Vagina (tissue), 2 donors: Measurements from ENCODE around the gene CAV1. TPM values are rescaled to one million over a fixed set of nuclear protein-coding genes. Genes with fewer than 3 reads are reported as not detected.

Source experiments
- DNase-seq, 2 donors: peaks; one replicate each; pipeline ENCODE4 v3.0.0-alpha.2; 2017; ENCODE audit errors: extremely low spot score in 2 of 2
- H3K27ac ChIP-seq: fragments of 200-600 bp; sonication (generic); one replicate; pipeline ENCODE4 v1.5.1; 2019
- H3K27me3 ChIP-seq: fragments of 200-600 bp; sonication (generic); one replicate; pipeline ENCODE4 v1.5.1; 2019
- H3K36me3 ChIP-seq, 2 donors: fragments of 200-600 bp; sonication (generic); one replicate each; pipeline ENCODE4 v1.5.1; 2017 to 2019
- H3K4me1 ChIP-seq: fragments of 200-600 bp; sonication (generic); one replicate; pipeline ENCODE4 v1.5.1; 2019
- H3K4me3 ChIP-seq, 2 donors: fragments of 200-600 bp; sonication (generic); 1 replicate in 1 of 2; 2 replicates in 1 of 2; pipeline ENCODE4 v1.5.1; 2016 to 2019
- H3K9me3 ChIP-seq: fragments of 200-600 bp; sonication (generic); one replicate; pipeline ENCODE4 v1.5.1; 2019
- POLR2A ChIP-seq, 2 donors: fragments of 450-650 bp; IDR thresholded peaks; one replicate each; pipeline ENCODE4 v1.6.1; 2017; ENCODE audit warnings: antibody characterized with exemption in 2 of 2, mild to moderate bottlenecking in 2 of 2, moderate library complexity in 2 of 2
- POLR2AphosphoS5 ChIP-seq, 2 donors: sonication (generic); formaldehyde crosslinking; IDR thresholded peaks; one replicate each; pipeline ENCODE4 v1.9.0; 2017; ENCODE audit warnings: antibody characterized with exemption in 2 of 2, mild to moderate bottlenecking in 2 of 2, low read depth in 1 of 2; ENCODE audit not compliant: insufficient read depth in 1 of 2
- intact Hi-C: fragments of 100-400 bp; cut with DNase I; formaldehyde crosslinking; loops from one replicate; pipeline ENCODE4 v1.15.1; 2023
- total RNA-seq: library from RNA; depleted of rRNA; stranded (reverse); fragments of >200 nt; gene quantifications from one replicate; pipeline ENCODE4 v1.2.3, GENCODE V29; 2016
- TF ChIP-seq, protein P1 (sequence below), 3 experiments: fragments of 450-650 bp in 2 of 3; fragments of 200-600 bp in 1 of 3; sonication (generic) in 1 of 3; IDR thresholded peaks; one replicate each; pipeline ENCODE4 v1.5.1; 2017 to 2019; ENCODE audit warnings: antibody characterized with exemption in 3 of 3, mild to moderate bottlenecking in 2 of 3, moderate library complexity in 2 of 3

Gene CAV1
- total RNA-seq, 1 donor from 2014 or later = 162 TPM

DNA sequence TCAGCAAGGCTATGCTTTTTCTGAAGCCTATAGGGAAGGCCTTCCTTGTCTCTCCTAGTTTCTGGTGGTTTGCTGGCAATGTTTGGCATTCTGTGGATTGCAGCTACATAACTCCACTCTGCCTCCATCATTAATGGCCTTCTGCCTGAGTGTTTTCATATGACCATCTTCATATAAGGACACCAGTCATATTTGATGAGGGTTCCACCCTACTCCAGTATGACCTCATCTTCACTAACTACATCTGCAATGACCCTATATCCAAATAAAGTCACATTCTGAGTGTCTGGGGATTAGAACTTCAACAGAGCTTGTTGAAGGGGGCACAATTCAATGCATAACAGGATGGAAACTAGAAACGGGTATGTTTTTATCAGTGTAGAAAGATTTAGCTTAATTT is 22.1 kb downstream of the CAV1 start:
- Histone ChIP-seq H3K27ac (peak overlapping the region; percentile 9), H3K4me1 (peaks cover 76% of the 10 kb centered on the region)
- intact Hi-C loops = no loop called here

DNA sequence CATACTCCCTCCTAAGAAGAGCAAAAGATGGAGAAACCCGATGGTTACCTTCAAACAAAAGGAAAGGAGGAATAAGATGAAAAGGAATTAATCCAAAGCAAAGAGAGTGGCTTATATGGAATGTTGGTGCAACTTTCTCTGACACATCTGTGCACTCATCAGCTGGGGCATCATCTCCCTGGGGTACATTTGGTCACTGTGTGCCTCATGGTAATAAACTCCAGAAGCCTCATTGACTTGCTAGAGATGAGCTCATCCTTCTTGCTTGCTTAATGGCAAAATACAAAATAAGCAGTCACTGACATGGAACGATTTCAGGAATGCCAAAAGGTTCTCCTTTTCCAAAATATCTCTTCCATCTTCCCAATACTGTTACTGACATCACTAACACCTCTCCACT is 22.5 kb downstream of the CAV1 start:
- Histone ChIP-seq H3K36me3 (peaks cover 0 to 12% of the 10 kb centered on the region in 2 donors), H3K4me3 (no peak overlapping the region), H3K27me3 (no peaks in the 10 kb centered on the region), H3K9me3 (no peaks in the 10 kb centered on the region), H3K4me1 (peaks cover 76% of the 10 kb centered on the region), H3K27ac (peak overlapping the region; percentile 49)
- TF ChIP-seq, protein P1, sequence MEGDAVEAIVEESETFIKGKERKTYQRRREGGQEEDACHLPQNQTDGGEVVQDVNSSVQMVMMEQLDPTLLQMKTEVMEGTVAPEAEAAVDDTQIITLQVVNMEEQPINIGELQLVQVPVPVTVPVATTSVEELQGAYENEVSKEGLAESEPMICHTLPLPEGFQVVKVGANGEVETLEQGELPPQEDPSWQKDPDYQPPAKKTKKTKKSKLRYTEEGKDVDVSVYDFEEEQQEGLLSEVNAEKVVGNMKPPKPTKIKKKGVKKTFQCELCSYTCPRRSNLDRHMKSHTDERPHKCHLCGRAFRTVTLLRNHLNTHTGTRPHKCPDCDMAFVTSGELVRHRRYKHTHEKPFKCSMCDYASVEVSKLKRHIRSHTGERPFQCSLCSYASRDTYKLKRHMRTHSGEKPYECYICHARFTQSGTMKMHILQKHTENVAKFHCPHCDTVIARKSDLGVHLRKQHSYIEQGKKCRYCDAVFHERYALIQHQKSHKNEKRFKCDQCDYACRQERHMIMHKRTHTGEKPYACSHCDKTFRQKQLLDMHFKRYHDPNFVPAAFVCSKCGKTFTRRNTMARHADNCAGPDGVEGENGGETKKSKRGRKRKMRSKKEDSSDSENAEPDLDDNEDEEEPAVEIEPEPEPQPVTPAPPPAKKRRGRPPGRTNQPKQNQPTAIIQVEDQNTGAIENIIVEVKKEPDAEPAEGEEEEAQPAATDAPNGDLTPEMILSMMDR (IDR thresholded peaks at IDR 0.05) = no peak
- TF ChIP-seq POLR2AphosphoS5 (IDR thresholded peaks at IDR 0.05; ENCODE audit: insufficient read depth in 1 of 2, low read depth in 1 of 2) = no peak
- TF ChIP-seq POLR2A (IDR thresholded peaks at IDR 0.05) = no peak
- no peak for DNase-seq
- intact Hi-C loops = no loop called here

More for the DNA sequence above, 22.1 kb downstream of the CAV1 start:
- Histone ChIP-seq H3K36me3 (peaks cover 0 to 10% of the 10 kb centered on the region in 2 donors), H3K9me3 (no peaks in the 10 kb centered on the region), H3K27me3 (no peaks in the 10 kb centered on the region), H3K4me3 (no peak overlapping the region)
- no peak for DNase-seq
- no peak for TF ChIP-seq POLR2A (IDR thresholded peaks at IDR 0.05)

- no peaks in the 10 kb centered on the region for H3K9me3 ChIP-seq
- H3K27ac ChIP-seq = peak overlapping the region; percentile 49
- H3K27me3 ChIP-seq = no peaks in the 10 kb centered on the region
- intact Hi-C loops = no loop called here
- H3K36me3 ChIP-seq = peaks cover 0 to 17% of the 10 kb centered on the region in 2 donors
- DNase-seq = no peak
- no peak for TF ChIP-seq POLR2A (IDR thresholded peaks at IDR 0.05)
- TF ChIP-seq POLR2AphosphoS5 (IDR thresholded peaks at IDR 0.05; ENCODE audit: insufficient read depth in 1 of 2, low read depth in 1 of 2) = no peak
- TF ChIP-seq, protein P1 (IDR thresholded peaks at IDR 0.05) = no peak
- H3K4me1 ChIP-seq = peaks cover 76% of the 10 kb centered on the region
- no peak overlapping the region for H3K4me3 ChIP-seq
These were observed 23.7 kb downstream of the CAV1 start for GRCh38 chr7:116548506-116548905.

GRCh38 chr7:116549370-116549769 is 24.5 kb downstream of the CAV1 start:
- no peak overlapping the region for H3K27ac ChIP-seq
- DNase-seq = no peak
- TF ChIP-seq, protein P1 (IDR thresholded peaks at IDR 0.05) = no peak
- TF ChIP-seq POLR2A (IDR thresholded peaks at IDR 0.05) (no peak), POLR2AphosphoS5 (IDR thresholded peaks at IDR 0.05; ENCODE audit: insufficient read depth in 1 of 2, low read depth in 1 of 2) (no peak)
- peaks cover 0 to 19% of the 10 kb centered on the region in 2 donors for H3K36me3 ChIP-seq
- H3K9me3 ChIP-seq = no peaks in the 10 kb centered on the region
- no peaks in the 10 kb centered on the region for H3K27me3 ChIP-seq
- intact Hi-C loops = no loop called here
- no peak overlapping the region for H3K4me3 ChIP-seq
- H3K4me1 ChIP-seq = peaks cover 79% of the 10 kb centered on the region

DNA sequence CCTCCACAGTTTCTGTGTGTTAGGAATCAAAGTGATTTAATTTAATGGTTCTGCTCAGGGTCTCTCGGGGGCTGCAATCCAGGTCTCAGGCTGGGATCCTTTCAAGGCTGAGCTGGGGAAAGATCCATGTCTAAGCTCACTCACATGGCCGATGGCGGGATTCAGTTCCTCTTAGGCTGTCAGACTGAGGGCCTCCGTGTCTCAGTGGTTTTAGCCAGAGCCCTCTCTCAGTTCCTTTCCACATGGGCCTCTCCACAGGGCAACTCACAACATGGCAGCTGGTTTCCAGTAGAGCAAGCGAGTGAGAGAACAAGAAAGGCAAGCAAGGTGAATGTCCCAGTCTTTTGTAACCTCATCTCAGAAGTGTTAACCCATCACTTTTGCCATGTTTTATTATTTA is 26.9 kb downstream of the CAV1 start:
- intact Hi-C loops = no loop called here
- H3K4me1 ChIP-seq = peaks cover 78% of the 10 kb centered on the region
- H3K27ac ChIP-seq = no peak overlapping the region
- no peak overlapping the region for H3K4me3 ChIP-seq
- TF ChIP-seq POLR2AphosphoS5 (IDR thresholded peaks at IDR 0.05; ENCODE audit: insufficient read depth in 1 of 2, low read depth in 1 of 2) (no peak), POLR2A (IDR thresholded peaks at IDR 0.05) (no peak)
- TF ChIP-seq, protein P1 (IDR thresholded peaks at IDR 0.05) = no peak
- DNase-seq = no peak
- H3K36me3 ChIP-seq = peaks cover 0 to 13% of the 10 kb centered on the region in 2 donors
- H3K9me3 ChIP-seq = no peaks in the 10 kb centered on the region
- no peaks in the 10 kb centered on the region for H3K27me3 ChIP-seq
